ENCODE measurements around the gene OBI1.

Gene OBI1

GRCh38 chr13:78603240-78603957, 55.6 kb downstream of the OBI1 start, which contains the start of gene POU4F1:
Gene POU4F1 (minus strand): TSS chr13:78603552. CDS start chr13:78603326, 226 bp downstream.
- no peak for DNase-seq

GRCh38 chr13:78602561-78603239, 56.3 kb downstream of the OBI1 start:
- no peak for DNase-seq

- no peak for DNase-seq
These were observed 56.9 kb downstream of the OBI1 start for GRCh38 chr13:78601874-78602560.

- DNase-seq, result no peak
These were observed 57.7 kb downstream of the OBI1 start for GRCh38 chr13:78601124-78601873.

GRCh38 chr13:78600280-78600883, 58.6 kb downstream of the OBI1 start:
- no peak for DNase-seq

GRCh38 chr13:78599645-78600279, 59.2 kb downstream of the OBI1 start:
- DNase-seq, result no peak

GRCh38 chr13:78598966-78599644, 59.9 kb downstream of the OBI1 start:
- no peak for DNase-seq

GRCh38 chr13:78598116-78598781, 60.7 kb downstream of the OBI1 start:
- no peak for DNase-seq

GRCh38 chr13:78597602-78597932, 61.4 kb downstream of the OBI1 start:
- DNase-seq, result no peak

GRCh38 chr13:78596736-78597601, 62.0 kb downstream of the OBI1 start:
- no peak for DNase-seq

- DNase-seq, result no peak
These were observed 62.6 kb downstream of the OBI1 start for GRCh38 chr13:78596399-78596735.

- DNase-seq, result no peak
These were observed 63.2 kb downstream of the OBI1 start for GRCh38 chr13:78595495-78596398.

- DNase-seq, result no peak
These were observed 64.4 kb downstream of the OBI1 start for GRCh38 chr13:78594456-78594975.

GRCh38 chr13:78593652-78594455, 65.1 kb downstream of the OBI1 start:
- DNase-seq, result no peak

- no peak for DNase-seq
These were observed 65.8 kb downstream of the OBI1 start for GRCh38 chr13:78593129-78593528.

GRCh38 chr13:78592584-78592983, 66.4 kb downstream of the OBI1 start:
- DNase-seq, result no peak

GRCh38 chr13:78589206-78589605, 69.7 kb downstream of the OBI1 start:
- no peak for DNase-seq

GRCh38 chr13:78587395-78587794, 71.6 kb downstream of the OBI1 start:
- DNase-seq, result no peak

Data from effector CD4-positive, alpha-beta T cell (primary cell).